Hepatocyte (in vitro differentiated cells): ENCODE measurements around the gene EFHD2. TPM values are rescaled to one million over a fixed set of nuclear protein-coding genes. Genes with fewer than 3 reads are reported as not detected.

Experiments
- DNase-seq: peaks from one replicate; pipeline ENCODE4 v3.0.0-alpha.2; 2016; ENCODE audit warnings: low spot score
- H2AFZ ChIP-seq: fragments of 200-600 bp; sonication (generic); 2 replicates; pipeline ENCODE4 v1.6.0; 2016; ENCODE audit warnings: antibody characterized with exemption, mild to moderate bottlenecking
- H3K27ac ChIP-seq: fragments of 200-600 bp; sonication (generic); 2 replicates; pipeline ENCODE4 v1.5.1; 2016; ENCODE audit warnings: mild to moderate bottlenecking
- H3K27me3 ChIP-seq: fragments of 200-600 bp; sonication (generic); 2 replicates; pipeline ENCODE4 v1.6.1; 2016
- H3K36me3 ChIP-seq: fragments of 200-600 bp; sonication (generic); replicated peaks from 2 replicates; pipeline ENCODE4 v1.5.1; 2016; ENCODE audit warnings: low read depth; ENCODE audit not compliant: insufficient read depth
- H3K4me1 ChIP-seq: fragments of 200-600 bp; sonication (generic); 2 replicates; pipeline ENCODE4 v1.5.1; 2016; ENCODE audit warnings: mild to moderate bottlenecking, moderate library complexity; ENCODE audit not compliant: insufficient read depth
- H3K4me2 ChIP-seq: fragments of 200-600 bp; sonication (generic); 2 replicates; pipeline ENCODE4 v1.6.0; 2016
- H3K4me3 ChIP-seq: fragments of 200-600 bp; sonication (generic); 2 replicates; pipeline ENCODE4 v1.5.1; 2016; ENCODE audit warnings: mild to moderate bottlenecking
- H3K79me2 ChIP-seq: fragments of 200-600 bp; sonication (generic); 2 replicates; pipeline ENCODE4 v1.6.0; 2017; ENCODE audit warnings: mild to moderate bottlenecking
- H3K9me2 ChIP-seq: fragments of 200-600 bp; sonication (generic); replicated peaks from 2 replicates; pipeline ENCODE4 v1.6.0; 2017; ENCODE audit warnings: mild to moderate bottlenecking; ENCODE audit not compliant: insufficient read depth
- H3K9me3 ChIP-seq: fragments of 200-600 bp; sonication (generic); 2 replicates; pipeline ENCODE4 v1.5.1; 2016; ENCODE audit warnings: low read depth, mild to moderate bottlenecking
- H4K20me1 ChIP-seq: fragments of 200-600 bp; sonication (generic); 2 replicates; pipeline ENCODE4 v1.6.0; 2016; ENCODE audit warnings: mild to moderate bottlenecking; ENCODE audit not compliant: insufficient read depth, poor library complexity, severe bottlenecking
- EZH2 ChIP-seq: fragments of 200-600 bp; sonication (generic); IDR thresholded peaks from 2 replicates; pipeline ENCODE4 v1.6.1; 2016; ENCODE audit warnings: antibody characterized with exemption, mild to moderate bottlenecking, borderline replicate concordance
- EZH2phosphoT487 ChIP-seq: fragments of 200-600 bp; sonication (generic); IDR thresholded peaks from one replicate; pipeline ENCODE4 v1.6.1; 2018; ENCODE audit warnings: antibody characterized with exemption, mild to moderate bottlenecking, low read depth, moderate library complexity; ENCODE audit not compliant: unreplicated experiment, severe bottlenecking
- WGBS: methylation state at CpG from one replicate; pipeline ENCODE4 v1.1.6; 2016; ENCODE audit warnings: low lambda C conversion rate; ENCODE audit errors: missing lambda C conversion rate; 5-methylcytosine and 5-hydroxymethylcytosine counted together
- polyA plus RNA-seq: library from polyadenylated mRNA; unstranded; fragments of >200 nt; fragmentation: Nextera tagmentation; extraction: Ambion mirVana; gene quantifications from 2 replicates; pipeline ENCODE4 v1.2.1, GENCODE V29; 2016
- total RNA-seq: library from RNA; depleted of rRNA; stranded (reverse); fragments of >200 nt; gene quantifications from 2 replicates; pipeline ENCODE4 v1.2.3, GENCODE V29; 2014
- TF ChIP-seq, protein P1 (sequence below): fragments of 200-600 bp; sonication (generic); IDR thresholded peaks from 2 replicates; pipeline ENCODE4 v1.5.1; 2016; ENCODE audit warnings: antibody characterized with exemption, mild to moderate bottlenecking; ENCODE audit not compliant: poor library complexity

Gene EFHD2
- total and polyA plus RNA-seq, 2 experiments from 2014 or later: 34.4 to 63.7 TPM

DNA sequence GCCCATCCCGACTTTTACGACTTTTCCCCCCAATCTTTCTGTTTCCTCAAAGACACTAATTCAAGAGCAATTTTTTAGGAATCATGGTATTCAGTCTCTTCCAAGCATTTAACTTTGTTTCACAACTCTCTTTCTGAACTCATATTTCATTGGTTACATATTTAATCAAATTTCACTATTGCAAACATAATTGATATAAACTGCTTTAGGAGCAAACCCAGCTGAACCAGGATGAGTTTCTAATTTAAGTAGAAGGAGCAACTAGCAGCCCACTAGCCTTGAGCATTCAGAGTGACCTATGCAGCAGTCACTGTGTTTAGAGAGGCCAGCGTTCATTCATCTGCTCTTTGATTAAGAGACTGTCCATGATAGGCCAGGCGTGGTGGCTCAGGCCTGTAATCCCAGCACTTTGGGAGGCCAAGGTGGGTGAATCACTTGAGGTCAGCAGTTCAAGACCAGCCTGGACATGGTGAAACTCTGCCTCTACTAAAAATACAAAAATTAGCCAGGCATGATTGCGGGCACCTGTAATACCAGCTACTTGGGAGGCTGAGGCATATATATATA, 68.0 kb downstream of the EFHD2 start:
- no peak for DNase-seq
- 74% methylated on average over 5 of the region's 5 CpGs for WGBS
- H3K27ac ChIP-seq: no peak overlapping the region
- no peaks in the 10 kb centered on the region for H4K20me1 ChIP-seq
- H3K4me2 ChIP-seq: no peak overlapping the region
- H2AFZ ChIP-seq: no peak overlapping the region
- no peaks in the 10 kb centered on the region for H3K79me2 ChIP-seq
- no peaks in the 10 kb centered on the region for H3K27me3 ChIP-seq
- no peak overlapping the region for H3K4me3 ChIP-seq
- H3K36me3 ChIP-seq: no peaks in the 10 kb centered on the region
- H3K4me1 ChIP-seq: peaks cover 3% of the 10 kb centered on the region
- H3K9me3 ChIP-seq: no peaks in the 10 kb centered on the region
- H3K9me2 ChIP-seq: no peaks in the 10 kb centered on the region
- no peak for TF ChIP-seq EZH2phosphoT487
- TF ChIP-seq, protein P1, sequence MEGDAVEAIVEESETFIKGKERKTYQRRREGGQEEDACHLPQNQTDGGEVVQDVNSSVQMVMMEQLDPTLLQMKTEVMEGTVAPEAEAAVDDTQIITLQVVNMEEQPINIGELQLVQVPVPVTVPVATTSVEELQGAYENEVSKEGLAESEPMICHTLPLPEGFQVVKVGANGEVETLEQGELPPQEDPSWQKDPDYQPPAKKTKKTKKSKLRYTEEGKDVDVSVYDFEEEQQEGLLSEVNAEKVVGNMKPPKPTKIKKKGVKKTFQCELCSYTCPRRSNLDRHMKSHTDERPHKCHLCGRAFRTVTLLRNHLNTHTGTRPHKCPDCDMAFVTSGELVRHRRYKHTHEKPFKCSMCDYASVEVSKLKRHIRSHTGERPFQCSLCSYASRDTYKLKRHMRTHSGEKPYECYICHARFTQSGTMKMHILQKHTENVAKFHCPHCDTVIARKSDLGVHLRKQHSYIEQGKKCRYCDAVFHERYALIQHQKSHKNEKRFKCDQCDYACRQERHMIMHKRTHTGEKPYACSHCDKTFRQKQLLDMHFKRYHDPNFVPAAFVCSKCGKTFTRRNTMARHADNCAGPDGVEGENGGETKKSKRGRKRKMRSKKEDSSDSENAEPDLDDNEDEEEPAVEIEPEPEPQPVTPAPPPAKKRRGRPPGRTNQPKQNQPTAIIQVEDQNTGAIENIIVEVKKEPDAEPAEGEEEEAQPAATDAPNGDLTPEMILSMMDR: no peak
- TF ChIP-seq EZH2: no peak

Other genes with a start within 250 kb of the EFHD2 start
- 0.13 and 0.24 TPM in 2 replicates for gene FHAD1, start 162.7 kb upstream of the EFHD2 start, total RNA-seq
- 0.16 and 0.68 TPM in 2 replicates for gene FHAD1, start 162.7 kb upstream of the EFHD2 start, polyA plus RNA-seq
- not detected in 2 replicates for gene CTRC, start 28.6 kb downstream of the EFHD2 start, total RNA-seq
- gene CTRC, start 28.6 kb downstream of the EFHD2 start, polyA plus RNA-seq: 0.36 and 0.66 TPM in 2 replicates
- 2.2 and 9.5 TPM in 2 replicates for gene CELA2A, start 46.8 kb downstream of the EFHD2 start, total RNA-seq
- 5.6 TPM in 2 replicates for gene CELA2A, start 46.8 kb downstream of the EFHD2 start, polyA plus RNA-seq
- gene CELA2B, start 66.2 kb downstream of the EFHD2 start, total RNA-seq: 0.73 TPM in 1 of 2 replicates, not detected in the other
- gene CELA2B, start 66.2 kb downstream of the EFHD2 start, polyA plus RNA-seq: 1.4 TPM in 1 of 2 replicates, not detected in the other
- gene CASP9, start 114.3 kb downstream of the EFHD2 start, total RNA-seq: 17.1 and 21.2 TPM in 2 replicates
- 13.5 and 14.2 TPM in 2 replicates for gene CASP9, start 114.3 kb downstream of the EFHD2 start, polyA plus RNA-seq
- gene DNAJC16, start 117.0 kb downstream of the EFHD2 start, total RNA-seq: 21.1 and 29.7 TPM in 2 replicates
- 9.5 and 9.6 TPM in 2 replicates for gene DNAJC16, start 117.0 kb downstream of the EFHD2 start, polyA plus RNA-seq
- gene AGMAT, start 175.2 kb downstream of the EFHD2 start, total RNA-seq: 42.9 and 49.9 TPM in 2 replicates
- gene AGMAT, start 175.2 kb downstream of the EFHD2 start, polyA plus RNA-seq: 19.1 and 28.7 TPM in 2 replicates
- 27.4 and 40.1 TPM in 2 replicates for gene DDI2, start 207.6 kb downstream of the EFHD2 start, total RNA-seq
- 5.6 and 7.5 TPM in 2 replicates for gene DDI2, start 207.6 kb downstream of the EFHD2 start, polyA plus RNA-seq